Fibroblast of lung (primary cell): Measurements from ENCODE around the gene FGF18. TPM values are rescaled to one million over a fixed set of nuclear protein-coding genes. Genes with fewer than 3 reads are reported as not detected.

Experiments
- DNase-seq, 2 donors: peaks; one replicate each; pipeline versions ENCODE4 v3.0.0 to v3.0.0-alpha.2; 2010; ENCODE audit warnings: low read depth in 2 of 2
- H2AFZ ChIP-seq: 2 replicates; pipeline ENCODE4 v1.5.1; 2012; ENCODE audit warnings: low read length, control low read depth, inconsistent platforms
- H3K27ac ChIP-seq: 2 replicates; pipeline ENCODE4 v1.5.1; 2011; ENCODE audit warnings: low read length, control low read depth; ENCODE audit not compliant: insufficient read depth
- H3K27me3 ChIP-seq: 2 replicates; pipeline ENCODE4 v1.5.1; 2011; ENCODE audit warnings: mild to moderate bottlenecking, low read length; ENCODE audit not compliant: control insufficient read depth, insufficient read depth
- H3K36me3 ChIP-seq: 2 replicates; pipeline ENCODE4 v1.5.1; 2011; ENCODE audit warnings: low read length; ENCODE audit not compliant: control insufficient read depth, insufficient read depth
- H3K4me1 ChIP-seq: 2 replicates; pipeline ENCODE4 v1.5.1; 2011; ENCODE audit warnings: low read length; ENCODE audit not compliant: control insufficient read depth, insufficient read depth; ENCODE audit errors: extremely low read depth
- H3K4me2 ChIP-seq: 2 replicates; pipeline ENCODE4 v1.5.1; 2011; ENCODE audit warnings: low read length, control low read depth; ENCODE audit not compliant: insufficient read depth; ENCODE audit errors: extremely low read depth
- H3K4me3 ChIP-seq, 4 experiments: fragments of 200-600 bp in 1 of 4; sonication (generic) in 1 of 4; replicated peaks in 1 of 4; 2 replicates each; pipeline ENCODE4 v1.5.1; 2011 to 2016; ENCODE audit warnings: low read length in 4 of 4, low read depth in 3 of 4, mild to moderate bottlenecking in 3 of 4, control low read depth in 2 of 4, inconsistent platforms in 1 of 4, mixed read lengths in 1 of 4; ENCODE audit not compliant: insufficient read depth in 1 of 4; ENCODE audit errors: control extremely low read depth in 1 of 4
- H3K79me2 ChIP-seq: 2 replicates; pipeline ENCODE4 v1.5.1; 2012; ENCODE audit warnings: mild to moderate bottlenecking, low read length, inconsistent platforms; ENCODE audit not compliant: control insufficient read depth, insufficient read depth
- H3K9ac ChIP-seq: 2 replicates; pipeline ENCODE4 v1.5.1; 2011; ENCODE audit warnings: mild to moderate bottlenecking, low read length, control low read depth; ENCODE audit not compliant: insufficient read depth
- H3K9me3 ChIP-seq: 2 replicates; pipeline ENCODE4 v1.5.1; 2012; ENCODE audit warnings: low read depth, low read length; ENCODE audit not compliant: control insufficient read depth, insufficient read depth
- H4K20me1 ChIP-seq: 2 replicates; pipeline ENCODE4 v1.5.1; 2011; ENCODE audit warnings: low read length; ENCODE audit not compliant: control insufficient read depth, insufficient read depth; ENCODE audit errors: extremely low read depth
- EZH2 ChIP-seq: IDR thresholded peaks from 2 replicates; pipeline ENCODE4 v1.5.1; 2012; ENCODE audit warnings: low read length, control low read depth, mild to moderate bottlenecking; ENCODE audit errors: missing control alignments
- polyA plus RNA-seq, 2 donors: library from polyadenylated mRNA; depleted of rRNA in 1 of 2; stranded (reverse) in 1 of 2; unstranded in 1 of 2; fragments of >200 nt; gene quantifications; 2 replicates each; pipeline ENCODE4 v1.2.1, GENCODE V29; 2011 to 2012; ENCODE audit warnings: missing spikeins in 1 of 2
- total RNA-seq: library from RNA; depleted of rRNA; stranded (reverse); fragments of >200 nt; gene quantifications from 2 replicates; pipeline ENCODE4 v1.2.1, GENCODE V29; 2014
- TF ChIP-seq, protein P1 (sequence below), 2 donors: IDR thresholded peaks in 1 of 2; conservative IDR thresholded peaks in 1 of 2; 1 replicate in 1 of 2; 2 replicates in 1 of 2; pipeline ENCODE4 v1.5.1; 2011 to 2012; ENCODE audit warnings: low read length in 2 of 2, control low read depth in 1 of 2, inconsistent platforms in 1 of 2, low read depth in 1 of 2, mild to moderate bottlenecking in 1 of 2

FGF18 gene
- total and polyA plus RNA-seq, 2 donors (not counting 1 experiment from before 2014, with no cell fraction given) = 0.33 to 19.3 TPM

DNA sequence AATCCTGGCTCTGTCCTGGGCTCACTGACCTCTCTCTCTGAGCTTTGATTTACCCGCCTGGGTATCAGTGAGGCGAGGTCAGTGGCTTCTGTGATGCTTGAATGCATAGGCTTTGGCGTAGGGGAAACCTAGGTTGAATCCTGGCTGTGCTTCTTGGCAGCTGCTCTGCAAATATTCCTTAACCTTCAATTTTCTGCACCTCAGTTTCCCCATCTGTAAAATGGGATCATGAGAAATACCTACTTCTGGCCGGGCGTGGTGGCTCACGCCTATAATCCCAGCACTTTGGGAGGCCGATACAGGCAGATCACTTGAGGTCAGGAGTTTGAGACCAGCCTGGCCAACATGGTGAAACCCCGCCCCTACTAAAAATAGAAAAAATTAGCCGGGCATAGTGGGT, 7.2 kb downstream of the FGF18 start:
- Histone ChIP-seq H3K36me3 (no peaks in the 10 kb centered on the region), H3K27me3 (no peaks in the 10 kb centered on the region), H3K27ac (no peak overlapping the region), H3K4me1 (no peaks in the 10 kb centered on the region), H3K79me2 (no peaks in the 10 kb centered on the region), H2AFZ (no peak overlapping the region), H3K9me3 (no peaks in the 10 kb centered on the region), H3K4me3 (no peak overlapping the region), H4K20me1 (no peaks in the 10 kb centered on the region), H3K4me2 (no peak overlapping the region), H3K9ac (no peak overlapping the region)
- DNase-seq = no peak
- TF ChIP-seq, protein P1, sequence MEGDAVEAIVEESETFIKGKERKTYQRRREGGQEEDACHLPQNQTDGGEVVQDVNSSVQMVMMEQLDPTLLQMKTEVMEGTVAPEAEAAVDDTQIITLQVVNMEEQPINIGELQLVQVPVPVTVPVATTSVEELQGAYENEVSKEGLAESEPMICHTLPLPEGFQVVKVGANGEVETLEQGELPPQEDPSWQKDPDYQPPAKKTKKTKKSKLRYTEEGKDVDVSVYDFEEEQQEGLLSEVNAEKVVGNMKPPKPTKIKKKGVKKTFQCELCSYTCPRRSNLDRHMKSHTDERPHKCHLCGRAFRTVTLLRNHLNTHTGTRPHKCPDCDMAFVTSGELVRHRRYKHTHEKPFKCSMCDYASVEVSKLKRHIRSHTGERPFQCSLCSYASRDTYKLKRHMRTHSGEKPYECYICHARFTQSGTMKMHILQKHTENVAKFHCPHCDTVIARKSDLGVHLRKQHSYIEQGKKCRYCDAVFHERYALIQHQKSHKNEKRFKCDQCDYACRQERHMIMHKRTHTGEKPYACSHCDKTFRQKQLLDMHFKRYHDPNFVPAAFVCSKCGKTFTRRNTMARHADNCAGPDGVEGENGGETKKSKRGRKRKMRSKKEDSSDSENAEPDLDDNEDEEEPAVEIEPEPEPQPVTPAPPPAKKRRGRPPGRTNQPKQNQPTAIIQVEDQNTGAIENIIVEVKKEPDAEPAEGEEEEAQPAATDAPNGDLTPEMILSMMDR (conservative IDR thresholded peaks at IDR 0.05 in 1 of 2, IDR thresholded peaks at IDR 0.05 in 1 of 2; ENCODE audit: low read depth in 1 of 2, low read length in 2 of 2) = no peak
- TF ChIP-seq EZH2 = no peak

DNA sequence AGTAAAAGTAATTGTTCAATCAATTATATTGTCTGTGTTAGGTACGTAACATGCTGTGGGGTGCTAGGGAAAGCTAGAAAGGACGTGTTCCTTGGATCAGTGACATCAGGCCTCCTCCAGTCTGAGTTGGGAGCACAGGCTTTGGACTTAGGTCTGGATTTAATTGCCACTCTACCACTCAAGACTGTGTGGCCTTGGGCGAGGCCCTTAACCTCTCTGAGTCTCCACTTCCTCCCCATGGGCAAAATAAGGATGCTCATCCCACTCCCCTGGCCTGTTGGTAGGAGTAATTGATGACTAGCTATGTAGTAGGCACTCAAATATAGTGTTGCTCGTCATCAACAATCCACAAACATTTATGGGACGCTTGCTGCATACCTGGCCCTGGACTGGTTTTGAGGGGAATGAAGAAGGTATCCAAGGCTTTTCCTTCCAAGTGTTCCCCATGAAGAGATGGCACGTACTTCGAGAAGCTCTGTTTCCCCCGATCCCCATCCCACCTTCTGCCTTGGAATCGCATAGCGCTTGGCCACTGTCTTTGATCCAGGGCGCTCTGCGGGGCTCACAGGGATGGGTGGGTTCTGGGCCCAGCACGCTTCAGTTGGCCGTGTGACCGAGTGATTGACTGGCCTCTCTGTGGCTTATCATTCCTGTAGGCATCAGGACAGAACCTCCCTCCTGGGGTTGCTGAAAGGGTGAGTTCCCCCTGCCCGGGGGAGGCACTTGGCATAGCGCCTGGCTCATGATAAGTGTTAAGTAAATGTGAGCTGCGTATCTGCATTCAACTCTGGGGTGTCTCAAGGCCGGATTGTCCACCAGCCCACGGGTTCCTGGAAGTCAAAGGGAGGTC, 8.1 kb downstream of the FGF18 start:
- Histone ChIP-seq H3K36me3 (no peaks in the 10 kb centered on the region), H3K9me3 (no peaks in the 10 kb centered on the region), H3K9ac (no peak overlapping the region), H3K27ac (no peak overlapping the region), H3K4me2 (no peak overlapping the region), H3K4me1 (no peaks in the 10 kb centered on the region), H3K4me3 (no peak overlapping the region), H4K20me1 (no peaks in the 10 kb centered on the region), H2AFZ (no peak overlapping the region), H3K27me3 (no peaks in the 10 kb centered on the region), H3K79me2 (no peaks in the 10 kb centered on the region)
- TF ChIP-seq, protein P1 (conservative IDR thresholded peaks at IDR 0.05 in 1 of 2, IDR thresholded peaks at IDR 0.05 in 1 of 2; ENCODE audit: low read depth in 1 of 2, low read length in 2 of 2) = no peak
- TF ChIP-seq EZH2 = no peak
- no peak for DNase-seq

DNA sequence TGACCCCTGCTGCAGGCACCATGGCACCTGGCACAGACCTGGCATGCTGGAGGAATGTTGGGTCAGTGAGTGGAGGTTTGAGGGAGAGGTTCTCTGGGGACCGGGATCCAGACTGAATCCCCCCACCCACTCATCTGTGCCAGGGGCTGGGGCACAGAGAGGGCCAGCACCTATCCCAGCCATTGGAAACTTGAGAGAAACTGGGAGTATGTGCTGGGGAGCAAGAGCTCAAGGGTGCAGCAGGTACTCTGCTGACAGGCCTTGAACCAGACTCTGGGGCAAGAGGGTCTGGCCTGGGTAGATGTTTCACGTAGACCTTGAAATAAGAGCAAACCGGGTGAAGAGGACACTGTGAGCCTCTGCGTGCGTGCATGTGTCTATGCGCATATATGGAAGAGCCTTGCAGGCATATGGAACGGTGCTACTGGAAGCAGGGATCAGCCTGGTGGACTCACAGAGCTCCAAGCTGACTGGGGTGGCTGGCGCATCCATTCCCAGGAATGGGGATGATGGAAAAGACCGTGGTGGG, 8.8 kb downstream of the FGF18 start:
- H3K27ac ChIP-seq = no peak overlapping the region
- H3K9ac ChIP-seq = no peak overlapping the region
- no peaks in the 10 kb centered on the region for H3K9me3 ChIP-seq
- no peaks in the 10 kb centered on the region for H3K79me2 ChIP-seq
- H3K4me1 ChIP-seq = no peaks in the 10 kb centered on the region
- H3K4me2 ChIP-seq = no peak overlapping the region
- TF ChIP-seq, protein P1 (conservative IDR thresholded peaks at IDR 0.05 in 1 of 2, IDR thresholded peaks at IDR 0.05 in 1 of 2; ENCODE audit: low read depth in 1 of 2, low read length in 2 of 2) = no peak
- no peak for TF ChIP-seq EZH2
- no peak overlapping the region for H2AFZ ChIP-seq
- H3K36me3 ChIP-seq = no peaks in the 10 kb centered on the region
- no peaks in the 10 kb centered on the region for H4K20me1 ChIP-seq
- no peak for DNase-seq
- H3K27me3 ChIP-seq = no peaks in the 10 kb centered on the region
- no peak overlapping the region for H3K4me3 ChIP-seq
